ENCODE data around the gene MEAK7. TPM values are rescaled to one million over a fixed set of nuclear protein-coding genes. Genes with fewer than 3 reads are reported as not detected.

The MEAK7 gene
- total RNA-seq, 2 donors from 2014 or later = 17.0 to 23.4 TPM

- no peak overlapping the region for H3K4me3 ChIP-seq
- DNase-seq = no peak
- no peak overlapping the region for H3K9ac ChIP-seq (ENCODE audit: low read depth in 2 of 2, low read length in 2 of 2)
- no peaks in the 10 kb centered on the region for H3K36me3 ChIP-seq
- H3K4me1 ChIP-seq = no peaks in the 10 kb centered on the region
- intact Hi-C loops (cut with DNase I) = no loop called here
- no peaks in the 10 kb centered on the region for H3K27me3 ChIP-seq
- TF ChIP-seq CTCF (IDR thresholded peaks at IDR 0.05) = no peak
- H3K27ac ChIP-seq = no peak overlapping the region
- H3K9me3 ChIP-seq = no peaks in the 10 kb centered on the region
These were observed 26.1 kb downstream of the MEAK7 start for GRCh38 chr16:84478172-84478947.

GRCh38 chr16:84477661-84478060, 26.8 kb downstream of the MEAK7 start:
- no peak overlapping the region for H3K4me3 ChIP-seq
- no peak for TF ChIP-seq CTCF (IDR thresholded peaks at IDR 0.05)
- H3K27me3 ChIP-seq = no peaks in the 10 kb centered on the region
- no peaks in the 10 kb centered on the region for H3K36me3 ChIP-seq
- intact Hi-C loops (cut with DNase I) = no loop called here
- DNase-seq = no peak
- H3K27ac ChIP-seq = no peak overlapping the region
- no peaks in the 10 kb centered on the region for H3K9me3 ChIP-seq
- H3K9ac ChIP-seq (ENCODE audit: low read depth in 2 of 2, low read length in 2 of 2) = no peak overlapping the region
- no peaks in the 10 kb centered on the region for H3K4me1 ChIP-seq

- H3K36me3 ChIP-seq = no peaks in the 10 kb centered on the region
- intact Hi-C loops (cut with DNase I) = no loop called here
- no peak overlapping the region for H3K4me3 ChIP-seq
- no peaks in the 10 kb centered on the region for H3K9me3 ChIP-seq
- H3K4me1 ChIP-seq = no peaks in the 10 kb centered on the region
- no peak for TF ChIP-seq CTCF (IDR thresholded peaks at IDR 0.05)
- no peak for DNase-seq
- no peak overlapping the region for H3K9ac ChIP-seq (ENCODE audit: low read depth in 2 of 2, low read length in 2 of 2)
- H3K27ac ChIP-seq = no peak overlapping the region
- H3K27me3 ChIP-seq = no peaks in the 10 kb centered on the region
These were observed 28.1 kb downstream of the MEAK7 start for GRCh38 chr16:84476401-84476800.

GRCh38 chr16:84475643-84476240, 28.7 kb downstream of the MEAK7 start:
- intact Hi-C loops (cut with DNase I) = no loop called here
- Histone ChIP-seq H3K9me3 (no peaks in the 10 kb centered on the region), H3K9ac (ENCODE audit: low read depth in 2 of 2, low read length in 2 of 2) (no peak overlapping the region), H3K4me1 (no peaks in the 10 kb centered on the region), H3K36me3 (no peaks in the 10 kb centered on the region), H3K27ac (no peak overlapping the region), H3K27me3 (no peaks in the 10 kb centered on the region), H3K4me3 (no peak overlapping the region)
- no peak for DNase-seq
- TF ChIP-seq CTCF (IDR thresholded peaks at IDR 0.05) = no peak

- H3K4me1 ChIP-seq = no peaks in the 10 kb centered on the region
These were observed 32.5 kb downstream of the MEAK7 start for GRCh38 chr16:84471966-84472365.

More at GRCh38 chr16:84471966-84472365, 32.5 kb downstream of the MEAK7 start:
- Histone ChIP-seq H3K9ac (ENCODE audit: low read depth in 2 of 2, low read length in 2 of 2) (no peak overlapping the region), H3K27me3 (no peaks in the 10 kb centered on the region), H3K27ac (no peak overlapping the region), H3K36me3 (no peaks in the 10 kb centered on the region), H3K9me3 (no peaks in the 10 kb centered on the region), H3K4me3 (no peak overlapping the region)
- intact Hi-C loops (cut with DNase I) = no loop called here
- no peak for TF ChIP-seq CTCF (IDR thresholded peaks at IDR 0.05)
- DNase-seq = no peak

Data from colonic mucosa (tissue), 4 donors.